ENCODE data around the gene ARFGAP1.

Gene ARFGAP1

GRCh38 chr20:63234693-63235398, 37.8 kb upstream of the ARFGAP1 start:
- H4K20me1 ChIP-seq (ENCODE audit: insufficient read depth, low read length, poor library complexity, severe bottlenecking): no peaks in the 10 kb centered on the region
- no peaks in the 10 kb centered on the region for H3K9me2 ChIP-seq (replicated peaks; ENCODE audit: low read depth, low read length)
- H3K4me1 ChIP-seq (ENCODE audit: insufficient read depth, low read length, poor library complexity, severe bottlenecking): peaks cover 3% of the 10 kb centered on the region
- no peak overlapping the region for H3K4me2 ChIP-seq (ENCODE audit: low read depth, low read length, poor library complexity, severe bottlenecking)
- H3K9me3 ChIP-seq (ENCODE audit: insufficient read depth, low read depth, low read length): no peaks in the 10 kb centered on the region
- no peak for TF ChIP-seq EZH2phosphoT487 (IDR thresholded peaks at IDR 0.05; ENCODE audit: borderline replicate concordance)
- no peak; the same call in 1 of the 2 replicates for TF ChIP-seq CTCF (conservative IDR thresholded peaks at IDR 0.05; ENCODE audit: low read length)
- H3F3A ChIP-seq (ENCODE audit: low read depth): no peaks in the 10 kb centered on the region
- no peak overlapping the region for H3K9ac ChIP-seq (ENCODE audit: low read depth, low read length, poor library complexity, severe bottlenecking)
- H3K27me3 ChIP-seq (ENCODE audit: insufficient read depth, low read length, poor library complexity, severe bottlenecking): no peaks in the 10 kb centered on the region
- H3K36me3 ChIP-seq (ENCODE audit: insufficient read depth, low read length): no peaks in the 10 kb centered on the region
- H3K79me2 ChIP-seq (ENCODE audit: insufficient read depth, low read length): no peaks in the 10 kb centered on the region
- H3K4me3 ChIP-seq (ENCODE audit: low read length, poor library complexity, severe bottlenecking): no peak overlapping the region
- no peak overlapping the region for H2AFZ ChIP-seq (ENCODE audit: low read length)

- TF ChIP-seq CTCF (conservative IDR thresholded peaks at IDR 0.05; ENCODE audit: low read length) (no peak), EZH2phosphoT487 (IDR thresholded peaks at IDR 0.05; ENCODE audit: borderline replicate concordance) (no peak)
- no peak within 1 kb of the TSS for H3K9ac ChIP-seq (ENCODE audit: low read depth, low read length, poor library complexity, severe bottlenecking)
- H3K9me2 ChIP-seq (replicated peaks; ENCODE audit: low read depth, low read length): no peaks in the 10 kb centered on the region
- no peak within 1 kb of the TSS for H3K4me2 ChIP-seq (ENCODE audit: low read depth, low read length, poor library complexity, severe bottlenecking)
- no peak within 1 kb of the TSS for H2AFZ ChIP-seq (ENCODE audit: low read length)
- no peaks in the 10 kb centered on the region for H3K36me3 ChIP-seq (ENCODE audit: insufficient read depth, low read length)
- no peaks in the 10 kb centered on the region for H3K27me3 ChIP-seq (ENCODE audit: insufficient read depth, low read length, poor library complexity, severe bottlenecking)
- H3K4me1 ChIP-seq (ENCODE audit: insufficient read depth, low read length, poor library complexity, severe bottlenecking): peaks cover 3% of the 10 kb centered on the region
- H3F3A ChIP-seq (ENCODE audit: low read depth): no peaks in the 10 kb centered on the region
- no peak within 1 kb of the TSS for H3K4me3 ChIP-seq (ENCODE audit: low read length, poor library complexity, severe bottlenecking)
- H3K79me2 ChIP-seq (ENCODE audit: insufficient read depth, low read length): no peaks in the 10 kb centered on the region
- no peaks in the 10 kb centered on the region for H3K9me3 ChIP-seq (ENCODE audit: insufficient read depth, low read depth, low read length)
- no peaks in the 10 kb centered on the region for H4K20me1 ChIP-seq (ENCODE audit: insufficient read depth, low read length, poor library complexity, severe bottlenecking)
These were observed 37.1 kb upstream of the ARFGAP1 start, which contains the start of gene BIRC7 for GRCh38 chr20:63235399-63235983. Gene BIRC7 (plus strand): TSS chr20:63235905. CDS start chr20:63236097, 192 bp downstream.

GRCh38 chr20:63236116-63236837, 36.3 kb upstream of the ARFGAP1 start:
- no peaks in the 10 kb centered on the region for H3K27me3 ChIP-seq (ENCODE audit: insufficient read depth, low read length, poor library complexity, severe bottlenecking)
- H2AFZ ChIP-seq (ENCODE audit: low read length): no peak overlapping the region
- H3K36me3 ChIP-seq (ENCODE audit: insufficient read depth, low read length): no peaks in the 10 kb centered on the region
- no peak overlapping the region for H3K4me3 ChIP-seq (ENCODE audit: low read length, poor library complexity, severe bottlenecking)
- H3K4me2 ChIP-seq (ENCODE audit: low read depth, low read length, poor library complexity, severe bottlenecking): no peak overlapping the region
- no peaks in the 10 kb centered on the region for H4K20me1 ChIP-seq (ENCODE audit: insufficient read depth, low read length, poor library complexity, severe bottlenecking)
- no peaks in the 10 kb centered on the region for H3K79me2 ChIP-seq (ENCODE audit: insufficient read depth, low read length)
- no peak overlapping the region for H3K9ac ChIP-seq (ENCODE audit: low read depth, low read length, poor library complexity, severe bottlenecking)
- TF ChIP-seq CTCF (conservative IDR thresholded peaks at IDR 0.05; ENCODE audit: low read length): no peak
- no peak for TF ChIP-seq EZH2phosphoT487 (IDR thresholded peaks at IDR 0.05; ENCODE audit: borderline replicate concordance)
- no peaks in the 10 kb centered on the region for H3K9me2 ChIP-seq (replicated peaks; ENCODE audit: low read depth, low read length)
- H3F3A ChIP-seq (ENCODE audit: low read depth): no peaks in the 10 kb centered on the region
- peaks cover 3% of the 10 kb centered on the region for H3K4me1 ChIP-seq (ENCODE audit: insufficient read depth, low read length, poor library complexity, severe bottlenecking)
- H3K9me3 ChIP-seq (ENCODE audit: insufficient read depth, low read depth, low read length): no peaks in the 10 kb centered on the region
